ENCODE measurements around the gene ARL15. TPM values are rescaled to one million over a fixed set of nuclear protein-coding genes. Genes with fewer than 3 reads are reported as not detected.

Gene ARL15
- total RNA-seq, 1 experiment from 2014 or later: 6.9 TPM

- intact Hi-C loops (cut with micrococcal nuclease): no loop called here
- ChIA-PET POLR2A (ENCODE audit: unreplicated experiment) (no interaction called here), CTCF (no interaction called here)
These were observed 224.2 kb downstream of the ARL15 start for GRCh38 chr5:54086191-54086590.

GRCh38 chr5:54084696-54085095 lies 225.7 kb downstream of the ARL15 start:
- Histone ChIP-seq H3K79me2 (ENCODE audit: low read length) (no peaks in the 10 kb centered on the region), H4K20me1 (ENCODE audit: low read length) (no peaks in the 10 kb centered on the region), H2AFZ (ENCODE audit: low read length) (no peak overlapping the region), H3K9me2 (replicated peaks; ENCODE audit: low read length) (no peaks in the 10 kb centered on the region), H3K36me3 (ENCODE audit: low read depth, low read length) (no peaks in the 10 kb centered on the region), H3K4me1 (ENCODE audit: insufficient read depth, low read length) (no peaks in the 10 kb centered on the region), H3K27me3 (ENCODE audit: low read length) (no peaks in the 10 kb centered on the region), H3K9ac (ENCODE audit: low read length) (no peak overlapping the region), H3K4me3 (ENCODE audit: low read length) (no peak overlapping the region), H3K4me2 (ENCODE audit: low read length) (no peak overlapping the region), H3K9me3 (ENCODE audit: low read length) (no peaks in the 10 kb centered on the region), H3F3A (ENCODE audit: low read length, unreplicated experiment) (no peaks in the 10 kb centered on the region), H3K27ac (ENCODE audit: low read length) (no peak overlapping the region)
- BruUV-seq (replicated peaks): no TSS peak
- TF ChIP-seq EZH2phosphoT487 (IDR thresholded peaks at IDR 0.05; ENCODE audit: borderline replicate concordance, low read length): no peak
- TF ChIP-seq CTCF (conservative IDR thresholded peaks at IDR 0.05; ENCODE audit: low read depth, low read length): no peak
- no peak for TF ChIP-seq EZH2 (IDR thresholded peaks at IDR 0.05; ENCODE audit: low read length, unreplicated experiment)
- DNase-seq (no peak), ATAC-seq (no peak)
- ChIA-PET CTCF (no interaction called here), POLR2A (ENCODE audit: unreplicated experiment) (no interaction called here)
- intact Hi-C loops (cut with micrococcal nuclease): no loop called here

More at GRCh38 chr5:54086191-54086590, 224.2 kb downstream of the ARL15 start:
- no peak overlapping the region for H3K27ac ChIP-seq (ENCODE audit: low read length)
- no peaks in the 10 kb centered on the region for H3K9me2 ChIP-seq (replicated peaks; ENCODE audit: low read length)
- no peak for TF ChIP-seq EZH2 (IDR thresholded peaks at IDR 0.05; ENCODE audit: low read length, unreplicated experiment)
- TF ChIP-seq EZH2phosphoT487 (IDR thresholded peaks at IDR 0.05; ENCODE audit: borderline replicate concordance, low read length): no peak
- no peak for TF ChIP-seq CTCF (conservative IDR thresholded peaks at IDR 0.05; ENCODE audit: low read depth, low read length)
- no peaks in the 10 kb centered on the region for H3K27me3 ChIP-seq (ENCODE audit: low read length)
- H3K9ac ChIP-seq (ENCODE audit: low read length): no peak overlapping the region
- no peak overlapping the region for H3K4me2 ChIP-seq (ENCODE audit: low read length)
- BruUV-seq (replicated peaks): no TSS peak
- no peaks in the 10 kb centered on the region for H3F3A ChIP-seq (ENCODE audit: low read length, unreplicated experiment)
- no peak for DNase-seq
- H3K36me3 ChIP-seq (ENCODE audit: low read depth, low read length): no peaks in the 10 kb centered on the region
- 0 out of 2 replicates have a peak, but pooled peaks cover 6% of the 10 kb centered on the region for H3K4me1 ChIP-seq (ENCODE audit: insufficient read depth, low read length)
- no peaks in the 10 kb centered on the region for H3K79me2 ChIP-seq (ENCODE audit: low read length)
- no peak for ATAC-seq
- no peak overlapping the region for H2AFZ ChIP-seq (ENCODE audit: low read length)
- no peaks in the 10 kb centered on the region for H4K20me1 ChIP-seq (ENCODE audit: low read length)
- H3K9me3 ChIP-seq (ENCODE audit: low read length): no peaks in the 10 kb centered on the region
- H3K4me3 ChIP-seq (ENCODE audit: low read length): no peak overlapping the region

- H3K9me2 ChIP-seq (replicated peaks; ENCODE audit: low read length): no peaks in the 10 kb centered on the region
- no peaks in the 10 kb centered on the region for H4K20me1 ChIP-seq (ENCODE audit: low read length)
- no peak overlapping the region for H3K4me3 ChIP-seq (ENCODE audit: low read length)
- TF ChIP-seq EZH2 (IDR thresholded peaks at IDR 0.05; ENCODE audit: low read length, unreplicated experiment) (no peak), EZH2phosphoT487 (IDR thresholded peaks at IDR 0.05; ENCODE audit: borderline replicate concordance, low read length) (no peak), CTCF (conservative IDR thresholded peaks at IDR 0.05; ENCODE audit: low read depth, low read length) (no peak)
- H3F3A ChIP-seq (ENCODE audit: low read length, unreplicated experiment): no peaks in the 10 kb centered on the region
- CTCF ChIA-PET: no interaction called here
- ATAC-seq (no peak), DNase-seq (peak; percentile 12)
- no peaks in the 10 kb centered on the region for H3K79me2 ChIP-seq (ENCODE audit: low read length)
- no peak overlapping the region for H3K4me2 ChIP-seq (ENCODE audit: low read length)
- no peaks in the 10 kb centered on the region for H3K9me3 ChIP-seq (ENCODE audit: low read length)
- H3K4me1 ChIP-seq (ENCODE audit: insufficient read depth, low read length): no peaks in the 10 kb centered on the region
- H2AFZ ChIP-seq (ENCODE audit: low read length): no peak overlapping the region
- POLR2A ChIA-PET (ENCODE audit: unreplicated experiment): no interaction called here
- no peaks in the 10 kb centered on the region for H3K27me3 ChIP-seq (ENCODE audit: low read length)
- H3K9ac ChIP-seq (ENCODE audit: low read length): no peak overlapping the region
- intact Hi-C loops (cut with micrococcal nuclease): no loop called here
- no TSS peak for BruUV-seq (replicated peaks)
- no peaks in the 10 kb centered on the region for H3K36me3 ChIP-seq (ENCODE audit: low read depth, low read length)
- no peak overlapping the region for H3K27ac ChIP-seq (ENCODE audit: low read length)
These were observed 226.5 kb downstream of the ARL15 start for GRCh38 chr5:54083851-54084250.

Data from PC-3 (cell line).